Type B pancreatic cell (in vitro differentiated cells): ENCODE results near the gene MIGA2. TPM values are rescaled to one million over a fixed set of nuclear protein-coding genes. Genes with fewer than 3 reads are reported as not detected.
A peak's percentile ranks its signal among the peaks of the same experiment; 100 is the strongest.

ENCODE experiments used
- DNase-seq: peaks from one replicate; pipeline ENCODE4 v3.0.0; 2021; ENCODE audit warnings: mixed read lengths; ENCODE audit not compliant: unreplicated experiment; ENCODE audit errors: extremely low spot score
- H3K27ac Mint-ChIP-seq: 2 replicates; pipeline ENCODE4 v1.8.0; 2021; ENCODE audit warnings: mild to moderate bottlenecking, mixed read lengths
- H3K27me3 Mint-ChIP-seq: 2 replicates; pipeline ENCODE4 v1.8.0; 2021; ENCODE audit warnings: mixed read lengths
- H3K36me3 Mint-ChIP-seq: 2 replicates; pipeline ENCODE4 v1.8.0; 2021; ENCODE audit warnings: mixed read lengths
- H3K4me1 Mint-ChIP-seq: one replicate; pipeline ENCODE4 v1.8.0; 2021; ENCODE audit warnings: mixed read lengths; ENCODE audit not compliant: unreplicated experiment
- H3K4me3 Mint-ChIP-seq: 2 replicates; pipeline ENCODE4 v1.8.0; 2021; ENCODE audit warnings: mild to moderate bottlenecking, mixed read lengths
- H3K9me3 Mint-ChIP-seq: 2 replicates; pipeline ENCODE4 v1.8.0; 2021; ENCODE audit warnings: mixed read lengths
- total RNA-seq: library from RNA; stranded (reverse); gene quantifications from 2 replicates; pipeline ENCODE4 v1.2.1, GENCODE V29; 2021; ENCODE audit warnings: low replicate concordance
- TF ChIP-seq, protein P1 (sequence below): fragments of 200-600 bp; sonication (generic); conservative IDR thresholded peaks from 2 replicates; pipeline ENCODE4 v1.5.0; 2021; ENCODE audit warnings: antibody characterized with exemption, mild to moderate bottlenecking

Gene MIGA2
- total RNA-seq, 1 donor from 2014 or later: 41.6 TPM

DNA sequence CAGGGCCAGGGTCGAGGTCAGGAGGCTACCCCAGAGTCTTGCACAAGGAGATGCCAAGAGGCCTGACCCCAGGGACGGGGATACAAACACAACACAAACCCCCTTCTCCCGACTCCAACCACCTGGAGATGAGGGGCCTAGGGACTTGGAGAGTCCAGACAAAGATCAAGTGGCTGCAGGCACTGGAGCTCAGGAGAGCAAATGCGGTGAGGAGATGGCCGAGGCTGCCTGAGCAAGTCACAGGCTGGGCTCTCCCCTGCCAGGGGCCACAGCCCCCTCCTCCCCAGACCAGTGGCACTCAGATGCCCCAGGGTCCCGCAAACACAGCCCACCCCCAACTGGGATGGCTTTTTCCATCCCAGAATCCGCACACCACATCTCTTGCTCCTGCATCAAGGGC lies 24.1 kb upstream of the MIGA2 start:
- no peaks in the 10 kb centered on the region for H3K9me3 Mint-ChIP-seq
- no peaks in the 10 kb centered on the region for H3K27me3 Mint-ChIP-seq
- H3K4me1 Mint-ChIP-seq: no peaks in the 10 kb centered on the region
- TF ChIP-seq, protein P1, sequence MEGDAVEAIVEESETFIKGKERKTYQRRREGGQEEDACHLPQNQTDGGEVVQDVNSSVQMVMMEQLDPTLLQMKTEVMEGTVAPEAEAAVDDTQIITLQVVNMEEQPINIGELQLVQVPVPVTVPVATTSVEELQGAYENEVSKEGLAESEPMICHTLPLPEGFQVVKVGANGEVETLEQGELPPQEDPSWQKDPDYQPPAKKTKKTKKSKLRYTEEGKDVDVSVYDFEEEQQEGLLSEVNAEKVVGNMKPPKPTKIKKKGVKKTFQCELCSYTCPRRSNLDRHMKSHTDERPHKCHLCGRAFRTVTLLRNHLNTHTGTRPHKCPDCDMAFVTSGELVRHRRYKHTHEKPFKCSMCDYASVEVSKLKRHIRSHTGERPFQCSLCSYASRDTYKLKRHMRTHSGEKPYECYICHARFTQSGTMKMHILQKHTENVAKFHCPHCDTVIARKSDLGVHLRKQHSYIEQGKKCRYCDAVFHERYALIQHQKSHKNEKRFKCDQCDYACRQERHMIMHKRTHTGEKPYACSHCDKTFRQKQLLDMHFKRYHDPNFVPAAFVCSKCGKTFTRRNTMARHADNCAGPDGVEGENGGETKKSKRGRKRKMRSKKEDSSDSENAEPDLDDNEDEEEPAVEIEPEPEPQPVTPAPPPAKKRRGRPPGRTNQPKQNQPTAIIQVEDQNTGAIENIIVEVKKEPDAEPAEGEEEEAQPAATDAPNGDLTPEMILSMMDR: no peak
- DNase-seq: no peak
- no peak overlapping the region for H3K27ac Mint-ChIP-seq
- H3K36me3 Mint-ChIP-seq: peaks cover 4% of the 10 kb centered on the region
- no peak overlapping the region for H3K4me3 Mint-ChIP-seq

DNA sequence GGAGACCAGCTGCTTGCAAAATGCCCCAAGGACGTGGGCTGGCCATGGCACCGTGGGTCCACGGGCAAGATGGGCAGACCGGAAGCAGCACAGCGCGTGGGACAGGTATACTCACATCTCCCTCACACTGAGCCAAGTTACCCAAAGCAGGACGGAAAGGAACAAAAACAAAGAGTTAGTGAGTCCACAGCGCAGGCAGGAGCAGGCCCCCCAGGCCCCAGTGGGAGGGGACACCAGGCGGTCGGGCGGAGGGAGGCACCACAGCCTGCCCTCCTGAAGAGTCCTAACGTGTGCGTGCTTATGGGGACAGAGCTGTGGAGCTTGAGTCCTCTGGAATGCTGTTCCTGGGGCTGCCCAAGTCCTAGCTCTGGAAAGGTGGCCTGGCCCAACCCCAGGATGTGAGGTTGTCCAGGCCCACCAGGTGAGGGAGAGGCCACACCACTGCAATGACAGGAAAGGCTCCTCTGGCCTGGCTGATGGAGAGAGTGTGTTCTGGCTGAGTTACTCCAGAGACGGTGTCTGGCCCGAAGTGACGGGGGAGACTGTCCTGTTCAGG lies 23.5 kb upstream of the MIGA2 start:
- H3K9me3 Mint-ChIP-seq: no peaks in the 10 kb centered on the region
- DNase-seq: no peak
- no peak overlapping the region for H3K27ac Mint-ChIP-seq
- H3K36me3 Mint-ChIP-seq: peaks cover 4% of the 10 kb centered on the region
- H3K4me1 Mint-ChIP-seq: no peaks in the 10 kb centered on the region
- no peak overlapping the region for H3K4me3 Mint-ChIP-seq
- no peaks in the 10 kb centered on the region for H3K27me3 Mint-ChIP-seq
- TF ChIP-seq, protein P1: no peak

DNA sequence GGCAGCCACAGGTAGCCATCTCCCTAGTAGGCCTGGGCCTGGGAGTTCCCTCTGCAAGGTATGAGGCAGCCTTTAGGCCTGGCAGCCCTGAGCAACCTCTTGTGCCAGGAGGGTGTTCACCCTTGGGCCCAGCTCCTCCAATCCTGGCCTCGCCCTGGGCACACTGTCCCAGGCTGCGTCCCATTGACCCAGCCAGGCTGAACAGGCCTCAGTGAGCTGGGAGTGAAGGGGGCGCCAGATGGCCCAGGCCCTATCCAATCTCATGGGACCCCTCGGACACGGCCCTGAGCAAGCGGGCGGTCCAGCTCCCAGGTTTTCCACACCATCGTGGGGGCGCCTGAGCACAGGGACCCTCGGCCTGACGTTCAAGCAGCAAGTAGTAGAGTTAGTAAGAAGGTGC lies 22.8 kb upstream of the MIGA2 start:
- Mint-ChIP-seq H3K27me3 (no peaks in the 10 kb centered on the region), H3K4me3 (no peak overlapping the region), H3K4me1 (no peaks in the 10 kb centered on the region), H3K36me3 (peaks cover 4% of the 10 kb centered on the region), H3K9me3 (no peaks in the 10 kb centered on the region), H3K27ac (no peak overlapping the region)
- DNase-seq: peak; percentile 67
- TF ChIP-seq, protein P1: no peak

DNA sequence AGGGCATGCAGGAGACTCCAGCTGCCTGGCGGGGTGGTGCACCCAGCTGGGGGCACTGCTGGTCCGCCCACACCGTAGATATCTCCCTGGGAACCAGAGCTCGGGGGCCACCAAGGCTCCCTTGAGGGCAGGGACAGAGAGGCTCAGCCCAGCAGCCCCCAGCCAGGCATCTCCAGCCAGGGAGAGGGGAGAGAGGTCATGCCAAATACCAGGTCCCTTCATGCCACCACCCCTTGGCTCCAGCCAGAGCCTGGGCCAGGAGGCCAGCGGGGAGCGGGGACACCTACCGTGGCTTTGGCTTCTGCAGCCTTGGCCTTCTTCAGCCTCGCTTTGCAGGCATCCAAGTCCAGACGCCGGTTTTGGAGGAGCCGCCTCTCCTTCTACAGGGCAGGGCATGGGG lies 22.3 kb upstream of the MIGA2 start:
- TF ChIP-seq, protein P1: no peak
- no peaks in the 10 kb centered on the region for H3K9me3 Mint-ChIP-seq
- peaks cover 7% of the 10 kb centered on the region for H3K36me3 Mint-ChIP-seq
- H3K27me3 Mint-ChIP-seq: no peaks in the 10 kb centered on the region
- no peak overlapping the region for H3K27ac Mint-ChIP-seq
- no peak for DNase-seq
- no peak overlapping the region for H3K4me3 Mint-ChIP-seq
- no peaks in the 10 kb centered on the region for H3K4me1 Mint-ChIP-seq

DNA sequence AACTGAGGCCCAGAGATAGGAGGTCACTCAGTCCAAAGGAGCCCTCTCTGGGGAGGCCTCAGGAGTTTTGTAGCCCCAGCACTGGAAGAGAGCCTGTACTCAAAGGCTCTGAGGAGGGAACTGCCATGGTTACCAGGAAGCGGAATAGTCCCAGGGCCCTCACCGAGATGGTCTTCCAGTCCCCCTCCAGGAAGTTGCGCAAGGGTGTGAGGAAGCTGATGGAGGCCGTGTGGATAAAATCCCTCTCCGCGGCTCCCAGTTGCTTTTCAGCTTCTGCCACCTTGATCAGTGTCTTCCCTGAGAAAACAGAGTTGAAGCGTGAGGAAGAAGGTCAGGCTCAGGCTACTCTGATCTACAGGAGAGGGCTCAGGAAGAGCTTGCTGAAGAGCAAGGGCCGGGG lies 21.8 kb upstream of the MIGA2 start:
- H3K36me3 Mint-ChIP-seq: peaks cover 7% of the 10 kb centered on the region
- TF ChIP-seq, protein P1: no peak
- no peaks in the 10 kb centered on the region for H3K27me3 Mint-ChIP-seq
- no peak for DNase-seq
- H3K4me1 Mint-ChIP-seq: no peaks in the 10 kb centered on the region
- no peak overlapping the region for H3K4me3 Mint-ChIP-seq
- no peaks in the 10 kb centered on the region for H3K9me3 Mint-ChIP-seq
- H3K27ac Mint-ChIP-seq: no peak overlapping the region

DNA sequence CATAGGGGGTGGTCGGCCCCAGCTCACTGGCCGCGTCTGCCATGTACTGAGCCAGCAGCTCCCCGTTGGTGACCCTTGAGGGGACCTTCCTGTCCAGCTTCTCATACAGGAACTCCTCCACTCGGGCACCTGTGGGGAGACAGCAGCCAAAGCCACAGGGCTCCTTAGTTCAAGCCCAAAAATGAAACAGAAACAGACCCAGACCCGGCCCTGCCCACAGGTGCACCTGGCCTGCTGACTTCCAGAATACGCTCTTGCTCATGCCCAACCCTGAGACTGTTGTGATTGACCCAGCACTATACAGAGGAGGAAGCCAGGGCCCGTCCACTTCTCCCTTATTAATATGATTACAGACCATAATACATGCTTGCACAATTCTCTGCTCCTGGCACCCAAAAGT lies 15.3 kb upstream of the MIGA2 start:
- no peak overlapping the region for H3K27ac Mint-ChIP-seq

More for the DNA sequence above, 15.3 kb upstream of the MIGA2 start:
- H3K27me3 Mint-ChIP-seq: no peaks in the 10 kb centered on the region
- H3K36me3 Mint-ChIP-seq: peaks cover 6% of the 10 kb centered on the region
- peaks cover 25% of the 10 kb centered on the region for H3K4me1 Mint-ChIP-seq
- no peak for DNase-seq
- H3K9me3 Mint-ChIP-seq: no peaks in the 10 kb centered on the region
- TF ChIP-seq, protein P1: no peak
- no peak overlapping the region for H3K4me3 Mint-ChIP-seq
